ENCODE results near the gene GPANK1.
"Not testable (repeated sequence)": the region's sequence is repeated elsewhere in the genome, so short reads cannot be mapped to it uniquely, and the experiment has no call there.

GPANK1 gene

DNA sequence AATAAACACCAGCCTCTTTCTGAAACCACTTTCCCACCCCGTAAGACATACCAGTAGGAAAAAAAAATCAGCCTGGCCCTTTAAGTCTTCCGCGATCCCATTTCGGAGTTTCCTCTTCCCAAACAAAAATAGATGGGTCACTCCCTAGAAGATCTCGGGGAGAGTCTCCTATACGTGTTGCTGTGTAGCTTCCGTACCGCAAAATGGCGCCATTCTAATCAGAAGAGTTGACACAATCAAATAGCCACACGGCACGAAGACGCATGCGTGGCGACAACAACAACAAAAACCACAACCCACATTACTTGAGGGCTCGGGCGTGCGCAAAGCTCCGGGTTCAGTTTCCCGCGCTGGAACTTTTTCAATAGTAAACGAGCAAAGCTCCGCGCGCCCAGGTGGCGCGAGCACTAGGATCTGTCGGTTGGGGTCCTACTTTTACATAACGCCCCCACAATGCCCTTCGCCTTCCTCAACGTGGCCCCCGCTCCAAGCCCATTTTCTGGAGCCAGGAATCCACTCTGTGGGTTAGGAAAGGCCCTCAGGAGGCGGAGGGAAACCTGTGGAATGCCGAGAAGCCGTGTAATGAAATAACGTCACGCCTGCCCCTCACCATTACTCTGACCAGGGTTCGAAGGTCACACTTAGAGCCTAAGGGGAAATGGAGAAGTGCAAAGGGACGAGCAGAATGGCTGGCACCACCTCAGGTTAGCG is at the start of gene GPANK1:
TSS of gene GPANK1 (minus strand) at position 208 of the 711 bp plus-strand sequence. CDS start 519 bp downstream, outside the sequence.
- peak; percentile 82 to 98 (median 90) for DNase-seq
- intact Hi-C loops (cut with DNase I): loop anchor here (5.0 kb wide), 1 partner anchor 123 kb away; the partner anchor contains the start of gene DDX39B

DNA sequence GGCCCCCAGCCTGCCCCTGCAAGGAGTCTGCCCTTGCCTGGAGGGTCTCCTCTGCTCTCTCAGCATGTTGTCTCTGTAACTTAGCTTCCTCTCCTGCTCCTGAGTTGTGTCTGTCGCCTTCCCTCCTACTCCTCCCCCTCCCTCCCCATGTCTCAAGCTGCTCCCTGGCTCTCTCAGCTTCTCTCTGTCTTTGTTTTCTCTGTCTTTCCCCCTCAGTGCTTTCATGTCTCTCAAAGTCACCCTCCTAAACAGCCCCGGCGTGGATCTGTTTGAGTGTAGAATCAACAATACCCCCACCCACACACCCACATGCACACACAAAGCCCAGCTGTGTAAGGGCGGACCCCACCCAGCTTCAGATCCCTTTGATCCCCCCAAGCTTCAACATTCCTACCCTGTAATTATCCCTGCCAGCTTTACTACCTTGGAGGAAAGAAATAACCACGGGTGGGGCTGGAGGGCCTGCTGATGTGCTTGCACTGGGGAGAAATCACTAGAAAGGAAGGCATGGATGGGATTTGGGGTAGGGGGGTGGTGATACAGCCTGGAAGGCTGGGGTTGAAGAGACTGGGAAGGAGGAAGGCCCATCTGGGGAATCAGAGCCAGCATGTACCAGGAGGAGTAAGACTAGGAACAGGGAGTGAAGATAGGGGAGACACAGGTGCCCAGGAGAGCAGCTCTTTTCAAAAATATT is 49.3 kb upstream of the GPANK1 start:
- intact Hi-C loops (cut with DNase I): no loop called here
- no peak for DNase-seq

DNA sequence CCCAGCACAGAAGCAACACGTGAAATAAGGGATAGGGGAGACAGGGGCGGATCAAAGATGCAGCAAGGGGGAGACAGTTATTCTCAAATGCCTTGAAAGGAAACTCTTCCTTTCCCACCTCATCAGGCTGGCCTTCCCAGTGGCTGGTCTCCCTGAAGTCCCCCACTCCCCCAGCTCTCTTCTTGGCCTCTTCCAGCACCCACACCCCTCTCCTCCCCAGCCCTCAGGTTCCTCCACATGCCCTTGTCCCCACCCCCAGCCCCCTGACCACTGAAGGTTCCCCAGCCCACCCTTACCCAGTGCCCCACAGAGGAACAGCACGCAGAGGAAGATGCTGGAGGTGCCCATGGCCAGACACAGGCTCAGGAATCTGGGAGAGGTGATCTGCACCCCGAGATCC is 48.7 kb upstream of the GPANK1 start:
- DNase-seq: no peak
- intact Hi-C loops (cut with DNase I): no loop called here

DNA sequence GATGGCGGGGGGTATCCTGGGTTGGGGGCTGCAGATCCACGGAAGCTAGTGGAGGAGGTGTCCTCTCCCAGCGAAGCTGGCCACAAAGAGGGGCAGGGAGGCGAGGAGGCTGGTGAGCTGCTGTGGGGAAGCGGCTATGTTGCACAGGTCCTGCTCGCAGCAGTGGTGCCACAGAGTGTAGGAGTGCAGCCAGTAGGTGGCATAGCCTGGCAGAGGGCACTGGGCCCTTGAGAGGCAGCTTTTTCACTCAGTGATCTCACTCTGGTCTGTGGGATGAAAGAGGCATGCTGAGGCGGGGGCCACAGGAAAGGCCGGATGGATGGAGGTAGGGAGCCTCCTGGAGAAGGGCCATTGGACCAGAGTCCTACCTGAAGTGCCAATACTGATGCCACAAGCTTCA is 47.5 kb upstream of the GPANK1 start:
- no peak for DNase-seq
- intact Hi-C loops (cut with DNase I): no loop called here

GRCh38 chr6:31711233-31711632 is 46.4 kb upstream of the GPANK1 start:
- intact Hi-C loops (cut with DNase I): no loop called here
- DNase-seq: no peak

DNA sequence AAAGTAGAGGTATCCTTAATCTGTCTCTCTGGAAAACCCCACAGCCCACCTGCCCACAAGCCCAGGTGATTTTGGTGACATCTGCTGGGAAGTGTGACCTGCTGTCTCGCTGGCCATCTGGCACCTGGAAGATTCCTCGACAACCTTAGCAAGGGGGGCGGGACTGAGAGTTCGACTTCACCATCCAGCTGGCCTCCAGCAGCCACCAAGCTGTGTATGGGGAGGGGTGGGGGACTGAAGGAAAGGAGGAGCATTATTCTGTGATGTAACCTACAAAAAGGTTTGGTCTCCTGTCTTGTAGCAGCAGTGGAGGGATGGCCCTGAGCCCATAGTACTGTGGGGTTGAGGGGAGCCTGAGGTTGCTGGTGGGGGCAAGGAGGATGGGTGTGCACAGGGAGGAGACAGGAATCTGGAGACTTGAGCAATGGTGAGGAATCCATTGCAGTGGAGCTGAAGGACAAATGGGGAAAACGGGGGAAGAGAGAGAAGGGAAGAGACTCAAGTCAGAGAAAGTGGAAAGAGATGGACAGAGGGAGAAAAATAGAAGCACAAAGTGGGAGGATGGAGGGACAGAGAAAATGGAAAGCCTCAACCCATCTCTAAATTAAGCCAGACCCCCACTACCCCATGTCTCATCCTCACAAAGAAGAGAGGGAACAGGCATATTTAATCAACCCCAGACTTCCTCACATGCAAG is 45.9 kb upstream of the GPANK1 start:
- intact Hi-C loops (cut with DNase I): no loop called here
- DNase-seq: peak in 1 of 10 donors; percentile 47

- not testable (repeated sequence) for DNase-seq
- intact Hi-C loops (cut with DNase I): loop anchor here (10.0 kb wide), 1 partner anchor 86 kb away; the partner anchor contains the start of gene VARS1
Observed at GRCh38 chr6:31709157-31709556, 44.4 kb upstream of the GPANK1 start.

- intact Hi-C loops (cut with DNase I): loop anchor here (10.0 kb wide), 1 partner anchor 87 kb away; the partner anchor contains the start of gene VARS1
- DNase-seq: no peak
Observed at GRCh38 chr6:31708224-31708623, 43.4 kb upstream of the GPANK1 start.

GRCh38 chr6:31707701-31708100 is 42.9 kb upstream of the GPANK1 start:
- DNase-seq: peak in 1 of 10 donors; percentile 8
- intact Hi-C loops (cut with DNase I): loop anchor here (10.0 kb wide), 1 partner anchor 87 kb away; the partner anchor contains the start of gene VARS1

GRCh38 chr6:31706599-31706998 is 41.8 kb upstream of the GPANK1 start, which contains the start of gene LY6G6F:
LY6G6F (plus strand) TSS chr6:31706866; CDS start chr6:31706907, 41 bp downstream.
- DNase-seq: peak in 2 of 10 donors; percentile 14 to 40
- intact Hi-C loops (cut with DNase I): loop anchor here (10.0 kb wide), 1 partner anchor 88 kb away; the partner anchor contains the start of gene VARS1

GRCh38 chr6:31705931-31706330 is 41.1 kb upstream of the GPANK1 start:
- DNase-seq: peak in 1 of 10 donors; percentile 1
- intact Hi-C loops (cut with DNase I): loop anchor here (10.0 kb wide), 1 partner anchor 89 kb away; the partner anchor contains the start of gene VARS1

DNA sequence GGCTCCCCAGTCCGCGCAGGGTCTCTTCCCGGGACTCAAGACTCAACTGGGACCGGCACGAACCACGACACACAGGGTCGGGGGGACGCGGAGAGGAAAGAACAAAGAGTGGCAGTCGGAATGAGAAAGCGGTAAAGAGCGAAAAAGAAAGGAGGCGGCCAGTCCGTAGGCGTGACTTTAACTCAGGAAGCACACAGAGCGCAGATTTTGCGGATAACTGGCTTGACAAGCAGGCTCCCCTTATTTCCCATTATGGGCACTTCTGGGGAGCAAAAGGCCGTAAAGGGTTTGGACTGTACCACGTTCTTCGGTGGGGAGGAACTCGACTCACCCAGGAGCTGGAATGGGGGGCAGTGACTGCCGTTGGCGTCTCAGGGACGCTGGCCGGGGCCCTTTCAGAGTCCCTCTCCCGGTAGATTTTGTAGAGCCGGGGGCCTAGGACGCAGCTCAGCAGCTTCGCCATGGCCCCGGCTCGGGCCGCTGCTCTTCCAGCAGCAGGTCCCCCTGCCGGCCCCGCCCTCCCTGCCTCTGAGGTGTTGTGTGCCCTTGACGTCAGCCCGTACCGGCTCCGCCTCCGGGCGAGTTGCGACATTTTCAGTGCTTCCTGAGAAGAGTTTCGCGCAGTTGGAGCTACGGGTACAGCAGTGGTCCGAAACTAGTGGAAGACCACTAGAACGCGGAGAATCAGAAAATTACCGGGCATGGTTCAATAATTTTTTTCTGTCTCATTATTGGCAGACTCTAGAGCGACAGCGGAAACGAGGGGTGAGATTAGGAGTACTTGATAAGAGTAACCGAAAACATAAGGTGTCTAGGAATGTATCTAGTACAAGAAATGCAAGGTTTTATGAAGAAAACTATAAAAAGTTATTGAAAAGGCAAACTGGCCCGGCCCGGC is 38.3 kb upstream of the GPANK1 start, which contains the start of gene ABHD16A:
TSS of gene ABHD16A (minus strand) at position 506 of the 898 bp plus-strand sequence. CDS start at position 463, 43 bp downstream.
- intact Hi-C loops (cut with DNase I): loop anchor here (2.0 to 10.0 kb wide), 2 partner anchors 92 to 160 kb away; partner anchors contain the start of genes NEU1 and VARS1
- peak; percentile 96 to 100 (median 98) for DNase-seq

GRCh38 chr6:31702405-31702818 is 37.6 kb upstream of the GPANK1 start:
- intact Hi-C loops (cut with DNase I): loop anchor here (2.0 to 10.0 kb wide), 2 partner anchors 92 to 160 kb away; partner anchors contain the start of genes NEU1 and VARS1
- peak in 1 of 10 donors; percentile 5 for DNase-seq

GRCh38 chr6:31701666-31702404 is 37.0 kb upstream of the GPANK1 start:
- intact Hi-C loops (cut with DNase I): loop anchor here (2.0 to 10.0 kb wide), 2 partner anchors 93 to 161 kb away; partner anchors contain the start of genes NEU1 and VARS1
- DNase-seq: peak in 1 of 10 donors; percentile 74

GRCh38 chr6:31700740-31701401 is 36.1 kb upstream of the GPANK1 start:
- intact Hi-C loops (cut with DNase I): loop anchor here (10.0 kb wide), 1 partner anchor 94 kb away; the partner anchor contains the start of gene VARS1

GRCh38 chr6:31697555-31697954 is 32.8 kb upstream of the GPANK1 start:
- peak in 1 of 10 donors; percentile 20 for DNase-seq
- intact Hi-C loops (cut with DNase I): no loop called here

More at GRCh38 chr6:31700740-31701401, 36.1 kb upstream of the GPANK1 start:
- no peak for DNase-seq

DNA sequence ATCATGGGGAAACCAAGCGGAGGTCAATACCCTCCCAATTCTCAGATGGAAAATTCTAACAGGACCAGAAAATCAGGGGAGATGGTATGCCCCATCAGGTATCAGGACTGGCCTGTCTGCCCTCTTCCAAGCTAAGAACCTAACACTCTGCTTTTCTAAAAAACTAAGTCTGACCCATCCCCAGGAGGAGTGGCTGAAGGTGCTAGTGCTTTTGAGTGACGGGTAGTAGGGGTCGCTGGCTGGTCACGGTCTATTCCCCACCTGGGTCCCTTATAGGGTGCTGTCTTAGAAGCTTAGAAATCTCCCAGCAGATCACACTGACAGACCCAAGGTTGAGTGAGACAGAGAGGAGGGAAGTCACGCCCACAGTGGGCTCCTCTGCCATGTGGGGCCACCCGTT is 28.7 kb upstream of the GPANK1 start:
- DNase-seq: peak in 2 of 10 donors; percentile 19 to 43
- intact Hi-C loops (cut with DNase I): no loop called here

- DNase-seq: peak in 2 of 10 donors; percentile 23 to 73
- intact Hi-C loops (cut with DNase I): no loop called here
Observed at GRCh38 chr6:31692886-31693285, 28.1 kb upstream of the GPANK1 start.
